H1 (cell line): ENCODE results near the gene YIF1A. TPM values are rescaled to one million over a fixed set of nuclear protein-coding genes. Genes with fewer than 3 reads are reported as not detected.

ENCODE experiments used
- CEBPB ChIP-seq: IDR thresholded peaks from 2 replicates; pipeline ENCODE4 v1.6.1; 2012; ENCODE audit warnings: low read depth, low read length
- CHD2 ChIP-seq: IDR thresholded peaks from 2 replicates; pipeline ENCODE4 v1.6.1; 2012; ENCODE audit warnings: low read length, improper control_type of control experiment
- CREB1 ChIP-seq: IDR thresholded peaks from 2 replicates; pipeline ENCODE4 v1.6.1; 2012; ENCODE audit warnings: inconsistent platforms
- EGR1 ChIP-seq: IDR thresholded peaks from 2 replicates; pipeline ENCODE4 v1.6.1; 2011; ENCODE audit warnings: low read depth, low read length, borderline replicate concordance
- EP300 ChIP-seq, 2 experiments: IDR thresholded peaks; 1 replicate in 1 of 2; 2 replicates in 1 of 2; pipeline ENCODE4 v1.6.1; 2011 to 2012; ENCODE audit warnings: low read depth in 2 of 2, low read length in 2 of 2, mild to moderate bottlenecking in 2 of 2, borderline replicate concordance in 1 of 2, inconsistent platforms in 1 of 2, moderate library complexity in 1 of 2
- EZH2 ChIP-seq: fragments of 200-600 bp; sonication (generic); IDR thresholded peaks from 2 replicates; pipeline ENCODE4 v1.7.1; 2012; ENCODE audit warnings: low read depth, mild to moderate bottlenecking, moderate library complexity, low read length, inconsistent platforms; ENCODE audit not compliant: severe bottlenecking
- GTF2F1 ChIP-seq: IDR thresholded peaks from 2 replicates; pipeline ENCODE4 v1.6.1; 2012; ENCODE audit warnings: low read depth, low read length, improper control_type of control experiment, borderline replicate concordance
- HDAC6 ChIP-seq: IDR thresholded peaks from one replicate; pipeline ENCODE4 v1.7.1; 2012; ENCODE audit warnings: low read depth, mild to moderate bottlenecking, inconsistent platforms, low read length, moderate library complexity
- JUN ChIP-seq: IDR thresholded peaks from 2 replicates; pipeline ENCODE4 v1.6.1; 2011; ENCODE audit warnings: low read depth, mild to moderate bottlenecking, improper control_type of control experiment, low read length
- JUND ChIP-seq: IDR thresholded peaks from 2 replicates; pipeline ENCODE4 v1.6.1; 2011; ENCODE audit warnings: mild to moderate bottlenecking, improper control_type of control experiment, low read length
- RBBP5 ChIP-seq: IDR thresholded peaks from 2 replicates; pipeline ENCODE4 v1.7.1; 2012; ENCODE audit warnings: low read depth, mild to moderate bottlenecking, inconsistent platforms, low read length, moderate library complexity, borderline replicate concordance
- RFX5 ChIP-seq: IDR thresholded peaks from 2 replicates; pipeline ENCODE4 v1.6.1; 2011; ENCODE audit warnings: low read depth, low read length, improper control_type of control experiment, borderline replicate concordance
- SAP30 ChIP-seq: fragments of 300-600 bp; sonication (generic); IDR thresholded peaks from 2 replicates; pipeline ENCODE4 v1.7.1; 2012; ENCODE audit warnings: low read length, moderate library complexity, mild to moderate bottlenecking, inconsistent platforms; ENCODE audit not compliant: insufficient read depth, insufficient replicate concordance
- SIX5 ChIP-seq: IDR thresholded peaks from 2 replicates; pipeline ENCODE4 v1.6.1; 2011; ENCODE audit warnings: mild to moderate bottlenecking, low read depth, low read length
- SP1 ChIP-seq: IDR thresholded peaks from 2 replicates; pipeline ENCODE4 v1.6.1; 2011; ENCODE audit warnings: low read depth, low read length
- SUZ12 ChIP-seq: fragments of 200-600 bp; sonication (generic); IDR thresholded peaks from 2 replicates; pipeline ENCODE4 v1.6.1; 2012; ENCODE audit warnings: mild to moderate bottlenecking, inconsistent platforms, low read length, moderate library complexity, mixed read lengths
- TAF1 ChIP-seq: IDR thresholded peaks from 2 replicates; pipeline ENCODE4 v1.6.1; 2011; ENCODE audit warnings: mild to moderate bottlenecking, low read depth, low read length
- TBP ChIP-seq: IDR thresholded peaks from 2 replicates; pipeline ENCODE4 v1.6.1; 2011; ENCODE audit warnings: low read depth, low read length, improper control_type of control experiment
- TEAD4 ChIP-seq: IDR thresholded peaks from 2 replicates; pipeline ENCODE4 v1.6.1; 2012; ENCODE audit warnings: low read depth, low read length, inconsistent platforms, mixed read lengths
- polyA plus RNA-seq, 7 experiments: library from polyadenylated mRNA; depleted of rRNA in 3 of 7; stranded (reverse) in 5 of 7; unstranded in 2 of 7; fragments of >200 nt in 5 of 7; fragments of 200-250 nt in 2 of 7; gene quantifications; 1 replicate in 5 of 7; 2 replicates in 1 of 7; 4 replicates in 1 of 7; pipeline versions ENCODE4 v1.2.1 to v1.2.3, GENCODE V29; 2011 to 2013; ENCODE audit warnings: missing spikeins in 2 of 7, mixed read lengths in 2 of 7
- total RNA-seq: library from RNA; stranded (reverse); fragmentation: NEBNext Ultra II Directional; extraction: Animal tissue kit (Norgen Biotek cat#: 25700); gene quantifications from 2 replicates; pipeline ENCODE4 v1.2.1, GENCODE V29; 2021
- TF ChIP-seq, protein P1 (sequence below), 3 experiments: IDR thresholded peaks; 1 replicate in 2 of 3; 2 replicates in 1 of 3; pipeline versions ENCODE4 v1.5.1 to v1.6.1; 2011; ENCODE audit warnings: low read length in 3 of 3, mild to moderate bottlenecking in 3 of 3, inconsistent platforms in 2 of 3, low read depth in 1 of 3, moderate library complexity in 1 of 3; ENCODE audit not compliant: insufficient read depth in 1 of 3; ENCODE audit errors: control extremely low read depth in 1 of 3
- TF ChIP-seq, protein P2 (sequence below): IDR thresholded peaks from 2 replicates; pipeline ENCODE4 v1.6.1; 2012; ENCODE audit warnings: inconsistent platforms

The YIF1A gene
- total and polyA plus RNA-seq, 2 of the 8 experiments (the other 6 are each of a cell fraction or from before 2014, with no cell fraction given): 70.1 to 178 TPM

DNA sequence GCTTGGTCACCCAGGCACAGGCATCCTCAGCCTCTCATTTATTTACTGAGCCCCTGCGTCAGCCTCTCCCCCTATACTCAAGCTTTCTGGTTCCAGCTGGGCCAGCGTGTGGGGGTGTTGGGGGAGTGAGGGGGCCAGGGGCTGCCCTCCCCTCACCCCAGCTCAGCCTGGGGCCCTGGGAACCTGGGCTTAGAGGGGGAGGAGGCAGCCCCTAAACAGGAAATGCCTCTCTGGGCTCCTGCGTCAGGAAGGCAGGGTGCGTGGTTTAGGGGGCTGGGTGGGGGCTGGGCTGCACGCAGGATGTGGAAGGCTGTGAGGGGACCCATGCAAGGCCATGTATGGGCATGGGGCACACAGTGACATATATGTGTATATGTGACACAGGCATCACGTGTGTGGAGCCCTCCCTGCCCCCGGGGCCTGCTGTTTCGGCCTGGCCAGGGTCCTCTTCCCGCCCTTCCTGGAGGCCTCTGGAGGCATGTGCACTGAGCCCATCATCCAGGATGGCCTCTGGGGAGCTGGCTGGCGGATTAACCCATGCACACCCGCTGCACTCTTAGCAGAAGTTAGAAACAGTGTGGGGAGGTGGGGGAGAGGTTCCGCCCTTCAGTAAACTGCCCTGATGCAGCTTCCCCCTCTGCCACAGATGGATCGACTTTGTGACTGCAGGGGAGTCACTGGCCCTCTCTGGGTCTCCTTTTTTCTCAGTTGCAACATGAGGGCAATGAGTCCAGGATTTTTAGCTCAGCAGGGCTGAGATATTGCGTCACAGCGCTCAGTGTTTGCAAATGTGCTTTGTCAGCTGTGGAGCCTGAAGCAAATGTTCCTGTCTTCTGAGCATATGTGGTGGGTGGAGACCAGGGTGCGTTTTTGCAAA is 29.0 kb upstream of the YIF1A start (continued):
- no peak for TF ChIP-seq HDAC6
- TF ChIP-seq, protein P1, sequence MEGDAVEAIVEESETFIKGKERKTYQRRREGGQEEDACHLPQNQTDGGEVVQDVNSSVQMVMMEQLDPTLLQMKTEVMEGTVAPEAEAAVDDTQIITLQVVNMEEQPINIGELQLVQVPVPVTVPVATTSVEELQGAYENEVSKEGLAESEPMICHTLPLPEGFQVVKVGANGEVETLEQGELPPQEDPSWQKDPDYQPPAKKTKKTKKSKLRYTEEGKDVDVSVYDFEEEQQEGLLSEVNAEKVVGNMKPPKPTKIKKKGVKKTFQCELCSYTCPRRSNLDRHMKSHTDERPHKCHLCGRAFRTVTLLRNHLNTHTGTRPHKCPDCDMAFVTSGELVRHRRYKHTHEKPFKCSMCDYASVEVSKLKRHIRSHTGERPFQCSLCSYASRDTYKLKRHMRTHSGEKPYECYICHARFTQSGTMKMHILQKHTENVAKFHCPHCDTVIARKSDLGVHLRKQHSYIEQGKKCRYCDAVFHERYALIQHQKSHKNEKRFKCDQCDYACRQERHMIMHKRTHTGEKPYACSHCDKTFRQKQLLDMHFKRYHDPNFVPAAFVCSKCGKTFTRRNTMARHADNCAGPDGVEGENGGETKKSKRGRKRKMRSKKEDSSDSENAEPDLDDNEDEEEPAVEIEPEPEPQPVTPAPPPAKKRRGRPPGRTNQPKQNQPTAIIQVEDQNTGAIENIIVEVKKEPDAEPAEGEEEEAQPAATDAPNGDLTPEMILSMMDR (IDR thresholded peaks at IDR 0.05; ENCODE audit: control extremely low read depth in 1 of 3, insufficient read depth in 1 of 3, low read depth in 1 of 3, low read length in 3 of 3): no peak
- no peak for TF ChIP-seq JUN
- TF ChIP-seq SUZ12: no peak
- TF ChIP-seq EZH2: no peak
- no peak for TF ChIP-seq EP300 (IDR thresholded peaks at IDR 0.05; ENCODE audit: borderline replicate concordance in 1 of 2, low read depth in 2 of 2, low read length in 2 of 2)
- no peak for TF ChIP-seq RFX5
- no peak for TF ChIP-seq GTF2F1
- TF ChIP-seq JUND: no peak
- TF ChIP-seq SIX5: no peak
- TF ChIP-seq, protein P2, sequence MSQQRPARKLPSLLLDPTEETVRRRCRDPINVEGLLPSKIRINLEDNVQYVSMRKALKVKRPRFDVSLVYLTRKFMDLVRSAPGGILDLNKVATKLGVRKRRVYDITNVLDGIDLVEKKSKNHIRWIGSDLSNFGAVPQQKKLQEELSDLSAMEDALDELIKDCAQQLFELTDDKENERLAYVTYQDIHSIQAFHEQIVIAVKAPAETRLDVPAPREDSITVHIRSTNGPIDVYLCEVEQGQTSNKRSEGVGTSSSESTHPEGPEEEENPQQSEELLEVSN: peak; percentile 97
- peak; percentile 11; the same call in 1 of the 2 replicates for TF ChIP-seq CREB1
- TF ChIP-seq TAF1: 0 out of 2 replicates have a peak, but pooled peaks have one; percentile 19
- no peak for TF ChIP-seq EGR1
- TF ChIP-seq TBP: no peak
- peak; percentile 76 for TF ChIP-seq CEBPB
- no peak for TF ChIP-seq TEAD4
- TF ChIP-seq SP1: 0 out of 2 replicates have a peak, but pooled peaks have one; percentile 14
- TF ChIP-seq SAP30: no peak
- no peak for TF ChIP-seq CHD2
- no peak; the same call in 1 of the 2 replicates for TF ChIP-seq RBBP5
